Measurements from ENCODE around the gene CHD6. TPM values are rescaled to one million over a fixed set of nuclear protein-coding genes. Genes with fewer than 3 reads are reported as not detected.

The CHD6 gene
- total and polyA plus RNA-seq, 4 donors = 3.3 to 23.4 (median 18.2) TPM

GRCh38 chr20:41534842-41535241, 83.3 kb downstream of the CHD6 start:
- Histone ChIP-seq H3K27ac (ENCODE audit: low read depth in 1 of 2, low read length in 2 of 2) (no peak overlapping the region), H3K27me3 (ENCODE audit: control insufficient read depth in 4 of 4, insufficient read depth in 4 of 4, low read length in 3 of 4) (no peaks in the 10 kb centered on the region), H3K4me1 (ENCODE audit: control insufficient read depth in 4 of 4, insufficient read depth in 4 of 4, low read length in 3 of 4) (peaks cover 3 to 18% (median 6%) of the 10 kb centered on the region in 4 donors), H3K4me3 (ENCODE audit: low read depth in 1 of 3, low read length in 3 of 3) (no peak overlapping the region), H3K36me3 (ENCODE audit: control insufficient read depth in 4 of 4, insufficient read depth in 3 of 4, low read depth in 1 of 4, low read length in 3 of 4) (peaks cover 2 to 7% (median 4%) of the 10 kb centered on the region in 4 donors), H3K9ac (ENCODE audit: low read depth in 1 of 2, low read length in 2 of 2) (no peak overlapping the region), H3K9me3 (ENCODE audit: control insufficient read depth in 4 of 4, low read length in 3 of 4) (peaks cover 0 to 2% (median 0%) of the 10 kb centered on the region in 4 donors)
- DNase-seq (ENCODE audit: low spot score) = no peak
- 96% methylated on average over 2 of the region's 2 CpGs for WGBS
- TF ChIP-seq HNF4A (conservative IDR thresholded peaks at IDR 0.05) = no peak
- no peak for TF ChIP-seq EGR1 (IDR thresholded peaks at IDR 0.05; ENCODE audit: low read depth in 2 of 2)
- TF ChIP-seq ATF3 (IDR thresholded peaks at IDR 0.05) = no peak
- no peak for TF ChIP-seq HNF4G (IDR thresholded peaks at IDR 0.05)
- no peak for TF ChIP-seq CTCF (IDR thresholded peaks at IDR 0.05; ENCODE audit: low read depth, low read length, missing input control)
- no peak for TF ChIP-seq FOXA2 (IDR thresholded peaks at IDR 0.05)
- no peak for TF ChIP-seq SP1 (IDR thresholded peaks at IDR 0.05)
- TF ChIP-seq TAF1 (conservative IDR thresholded peaks at IDR 0.05) = no peak
- TF ChIP-seq JUND (IDR thresholded peaks at IDR 0.05) = no peak
- no peak for TF ChIP-seq NR2F2 (IDR thresholded peaks at IDR 0.05)
- TF ChIP-seq GABPA (IDR thresholded peaks at IDR 0.05 in 1 of 2, conservative IDR thresholded peaks at IDR 0.05 in 1 of 2) = no peak
- no peak for TF ChIP-seq FOXA1 (IDR thresholded peaks at IDR 0.05)
- TF ChIP-seq, protein P1, sequence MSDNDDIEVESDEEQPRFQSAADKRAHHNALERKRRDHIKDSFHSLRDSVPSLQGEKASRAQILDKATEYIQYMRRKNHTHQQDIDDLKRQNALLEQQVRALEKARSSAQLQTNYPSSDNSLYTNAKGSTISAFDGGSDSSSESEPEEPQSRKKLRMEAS (IDR thresholded peaks at IDR 0.05) = no peak
- TF ChIP-seq, protein P2, sequence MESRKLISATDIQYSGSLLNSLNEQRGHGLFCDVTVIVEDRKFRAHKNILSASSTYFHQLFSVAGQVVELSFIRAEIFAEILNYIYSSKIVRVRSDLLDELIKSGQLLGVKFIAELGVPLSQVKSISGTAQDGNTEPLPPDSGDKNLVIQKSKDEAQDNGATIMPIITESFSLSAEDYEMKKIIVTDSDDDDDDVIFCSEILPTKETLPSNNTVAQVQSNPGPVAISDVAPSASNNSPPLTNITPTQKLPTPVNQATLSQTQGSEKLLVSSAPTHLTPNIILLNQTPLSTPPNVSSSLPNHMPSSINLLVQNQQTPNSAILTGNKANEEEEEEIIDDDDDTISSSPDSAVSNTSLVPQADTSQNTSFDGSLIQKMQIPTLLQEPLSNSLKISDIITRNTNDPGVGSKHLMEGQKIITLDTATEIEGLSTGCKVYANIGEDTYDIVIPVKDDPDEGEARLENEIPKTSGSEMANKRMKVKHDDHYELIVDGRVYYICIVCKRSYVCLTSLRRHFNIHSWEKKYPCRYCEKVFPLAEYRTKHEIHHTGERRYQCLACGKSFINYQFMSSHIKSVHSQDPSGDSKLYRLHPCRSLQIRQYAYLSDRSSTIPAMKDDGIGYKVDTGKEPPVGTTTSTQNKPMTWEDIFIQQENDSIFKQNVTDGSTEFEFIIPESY (IDR thresholded peaks at IDR 0.05) = no peak
- TF ChIP-seq, protein P3, sequence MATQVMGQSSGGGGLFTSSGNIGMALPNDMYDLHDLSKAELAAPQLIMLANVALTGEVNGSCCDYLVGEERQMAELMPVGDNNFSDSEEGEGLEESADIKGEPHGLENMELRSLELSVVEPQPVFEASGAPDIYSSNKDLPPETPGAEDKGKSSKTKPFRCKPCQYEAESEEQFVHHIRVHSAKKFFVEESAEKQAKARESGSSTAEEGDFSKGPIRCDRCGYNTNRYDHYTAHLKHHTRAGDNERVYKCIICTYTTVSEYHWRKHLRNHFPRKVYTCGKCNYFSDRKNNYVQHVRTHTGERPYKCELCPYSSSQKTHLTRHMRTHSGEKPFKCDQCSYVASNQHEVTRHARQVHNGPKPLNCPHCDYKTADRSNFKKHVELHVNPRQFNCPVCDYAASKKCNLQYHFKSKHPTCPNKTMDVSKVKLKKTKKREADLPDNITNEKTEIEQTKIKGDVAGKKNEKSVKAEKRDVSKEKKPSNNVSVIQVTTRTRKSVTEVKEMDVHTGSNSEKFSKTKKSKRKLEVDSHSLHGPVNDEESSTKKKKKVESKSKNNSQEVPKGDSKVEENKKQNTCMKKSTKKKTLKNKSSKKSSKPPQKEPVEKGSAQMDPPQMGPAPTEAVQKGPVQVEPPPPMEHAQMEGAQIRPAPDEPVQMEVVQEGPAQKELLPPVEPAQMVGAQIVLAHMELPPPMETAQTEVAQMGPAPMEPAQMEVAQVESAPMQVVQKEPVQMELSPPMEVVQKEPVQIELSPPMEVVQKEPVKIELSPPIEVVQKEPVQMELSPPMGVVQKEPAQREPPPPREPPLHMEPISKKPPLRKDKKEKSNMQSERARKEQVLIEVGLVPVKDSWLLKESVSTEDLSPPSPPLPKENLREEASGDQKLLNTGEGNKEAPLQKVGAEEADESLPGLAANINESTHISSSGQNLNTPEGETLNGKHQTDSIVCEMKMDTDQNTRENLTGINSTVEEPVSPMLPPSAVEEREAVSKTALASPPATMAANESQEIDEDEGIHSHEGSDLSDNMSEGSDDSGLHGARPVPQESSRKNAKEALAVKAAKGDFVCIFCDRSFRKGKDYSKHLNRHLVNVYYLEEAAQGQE (IDR thresholded peaks at IDR 0.05) = no peak
- TF ChIP-seq RAD21 (IDR thresholded peaks at IDR 0.05) = no peak
- TF ChIP-seq YY1 (IDR thresholded peaks at IDR 0.05) = no peak
- no peak for TF ChIP-seq RXRA (IDR thresholded peaks at IDR 0.05)

All from liver (tissue), 9 donors.